ENCODE measurements around the gene FERMT1.

DNA sequence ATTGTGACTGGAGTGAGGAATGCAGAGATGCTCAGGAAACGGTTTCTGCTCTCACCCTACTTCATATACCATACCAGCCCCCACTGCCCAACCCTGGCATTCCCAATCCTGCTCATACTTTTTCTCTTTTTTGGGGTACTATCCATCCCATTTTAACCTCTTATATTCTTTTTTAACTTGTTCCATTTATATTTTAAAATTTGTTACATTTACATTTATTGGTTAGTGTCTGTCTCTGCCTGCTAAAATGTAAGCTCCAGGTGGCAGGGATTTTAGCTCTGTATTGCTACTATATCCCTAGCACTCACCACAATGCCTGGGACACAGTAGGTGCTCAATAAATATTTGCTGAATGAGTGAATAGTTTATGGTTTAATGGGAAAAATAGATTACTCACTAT, 8.1 kb downstream of the FERMT1 start:
- TF ChIP-seq, protein P1, sequence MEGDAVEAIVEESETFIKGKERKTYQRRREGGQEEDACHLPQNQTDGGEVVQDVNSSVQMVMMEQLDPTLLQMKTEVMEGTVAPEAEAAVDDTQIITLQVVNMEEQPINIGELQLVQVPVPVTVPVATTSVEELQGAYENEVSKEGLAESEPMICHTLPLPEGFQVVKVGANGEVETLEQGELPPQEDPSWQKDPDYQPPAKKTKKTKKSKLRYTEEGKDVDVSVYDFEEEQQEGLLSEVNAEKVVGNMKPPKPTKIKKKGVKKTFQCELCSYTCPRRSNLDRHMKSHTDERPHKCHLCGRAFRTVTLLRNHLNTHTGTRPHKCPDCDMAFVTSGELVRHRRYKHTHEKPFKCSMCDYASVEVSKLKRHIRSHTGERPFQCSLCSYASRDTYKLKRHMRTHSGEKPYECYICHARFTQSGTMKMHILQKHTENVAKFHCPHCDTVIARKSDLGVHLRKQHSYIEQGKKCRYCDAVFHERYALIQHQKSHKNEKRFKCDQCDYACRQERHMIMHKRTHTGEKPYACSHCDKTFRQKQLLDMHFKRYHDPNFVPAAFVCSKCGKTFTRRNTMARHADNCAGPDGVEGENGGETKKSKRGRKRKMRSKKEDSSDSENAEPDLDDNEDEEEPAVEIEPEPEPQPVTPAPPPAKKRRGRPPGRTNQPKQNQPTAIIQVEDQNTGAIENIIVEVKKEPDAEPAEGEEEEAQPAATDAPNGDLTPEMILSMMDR (IDR thresholded peaks at IDR 0.05): no peak
- no peak for TF ChIP-seq EP300 (IDR thresholded peaks at IDR 0.05)
- no peak for TF ChIP-seq POLR2A (IDR thresholded peaks at IDR 0.05)

All from ovary (tissue), 3 donors.